HepG2 (cell line): ENCODE measurements around the gene ADCY10. TPM values are rescaled to one million over a fixed set of nuclear protein-coding genes. Genes with fewer than 3 reads are reported as not detected.

Source experiments
- ATAC-seq: fragments of 200-7000 bp; cut with Tn5 transposase; 3 replicates; pipeline ENCODE4 v1.9.1; 2020; ENCODE audit warnings: mild to moderate bottlenecking, moderate library complexity
- BruUV-seq: library from RNA; stranded (reverse); fragments of 400-500 nt; replicated peaks from 2 replicates; lab custom pipeline; 2021; lab: Mats Ljungman, UMichigan
- CTCF ChIA-PET: fragments of 300-600 bp; formaldehyde crosslinking; extraction: SDS; loops from one replicate; lab custom pipeline; 2021; ENCODE audit warnings: low total read pairs, inconsistent platforms, low intra/inter-chr PET ratio; lab: Yijun Ruan, JAX
- POLR2A ChIA-PET: fragments of 350-600 bp; sonication (Branson Sonifier 250); formaldehyde crosslinking; loops from one replicate; lab custom pipeline; 2020; ENCODE audit warnings: antibody characterized with exemption, inconsistent platforms; lab: Yijun Ruan, JAX
- DNase-seq: peaks from one replicate; pipeline ENCODE4 v3.0.0-alpha.2; 2015; ENCODE audit warnings: low spot score
- FAIRE-seq: peaks from 3 replicates; lab custom pipeline; 2011; peaks lifted over from hg19 to GRCh38; lab: Jason Lieb, UNC
- H2AFZ ChIP-seq: one replicate; pipeline ENCODE4 v1.6.1; 2011; ENCODE audit warnings: low read length, inconsistent platforms
- H3K27ac ChIP-seq: fragments of 300-600 bp; 3 replicates; pipeline ENCODE4 v1.8.0; 2011; ENCODE audit warnings: mixed run types, mild to moderate bottlenecking, mixed read lengths, low read length, inconsistent platforms; ENCODE audit not compliant: insufficient read depth; ENCODE audit errors: extremely low read length
- H3K27me3 ChIP-seq, 2 experiments: fragments of 200-600 bp in 1 of 2; 2 replicates in 1 of 2; 3 replicates in 1 of 2; pipeline versions ENCODE4 v1.6.0 to v1.8.0; 2011; ENCODE audit warnings: low read length in 2 of 2, mild to moderate bottlenecking in 2 of 2, moderate library complexity in 2 of 2, inconsistent platforms in 1 of 2; ENCODE audit not compliant: insufficient read depth in 2 of 2, control insufficient read depth in 1 of 2
- H3K36me3 ChIP-seq, 2 experiments: fragments of 200-600 bp in 1 of 2; replicated peaks in 1 of 2; 2 replicates in 1 of 2; 3 replicates in 1 of 2; pipeline versions ENCODE4 v1.5.1 to v1.8.0; 2011; ENCODE audit warnings: low read length in 2 of 2, inconsistent platforms in 1 of 2; ENCODE audit not compliant: insufficient read depth in 2 of 2, control insufficient read depth in 1 of 2
- H3K4me1 ChIP-seq: 2 replicates; pipeline ENCODE4 v1.5.1; 2012; ENCODE audit warnings: low read length, inconsistent platforms; ENCODE audit not compliant: insufficient read depth
- H3K4me2 ChIP-seq: 2 replicates; pipeline ENCODE4 v1.6.0; 2011; ENCODE audit warnings: low read depth, low read length, inconsistent platforms
- H3K4me3 ChIP-seq, 3 experiments: fragments of 200-600 bp in 1 of 3; sonication (generic), shearing (Covaris generic) in 1 of 3; replicated peaks in 1 of 3; 2 replicates each; pipeline ENCODE4 v1.5.1; 2011 to 2016; ENCODE audit warnings: low read length in 3 of 3, inconsistent platforms in 2 of 3, low read depth in 2 of 3, mild to moderate bottlenecking in 2 of 3, control low read depth in 1 of 3, mixed read lengths in 1 of 3; ENCODE audit not compliant: insufficient read depth in 1 of 3
- H3K79me2 ChIP-seq: one replicate; pipeline ENCODE4 v1.6.1; 2011; ENCODE audit warnings: low read length, inconsistent platforms; ENCODE audit not compliant: insufficient read depth
- H3K9ac ChIP-seq: 2 replicates; pipeline ENCODE4 v1.6.0; 2011; ENCODE audit warnings: mild to moderate bottlenecking, low read depth, low read length, inconsistent platforms; ENCODE audit not compliant: insufficient read depth
- H3K9me3 ChIP-seq: 2 replicates; pipeline ENCODE4 v1.5.1; 2012; ENCODE audit warnings: mild to moderate bottlenecking, low read length
- H4K20me1 ChIP-seq: 2 replicates; pipeline ENCODE4 v1.6.0; 2011; ENCODE audit warnings: inconsistent platforms, mild to moderate bottlenecking, low read length, moderate library complexity; ENCODE audit not compliant: insufficient read depth
- ATF7 ChIP-seq, 2 experiments: fragments of 450-650 bp in 1 of 2; sonication (generic) in 1 of 2; formaldehyde crosslinking in 1 of 2; IDR thresholded peaks; 2 replicates each; pipeline versions ENCODE4 v1.4.0 to v1.6.1; 2016 to 2020; ENCODE audit warnings: antibody characterized with exemption in 1 of 2, mild to moderate bottlenecking in 1 of 2, missing genetic modification reagents in 1 of 2
- JUN ChIP-seq: sonication (generic); formaldehyde crosslinking; IDR thresholded peaks from 2 replicates; pipeline ENCODE4 v1.4.0; 2020; ENCODE audit warnings: mild to moderate bottlenecking, missing genetic modification reagents
- KDM3A ChIP-seq: IDR thresholded peaks from 2 replicates; pipeline ENCODE4 v1.6.1; 2018; ENCODE audit warnings: low read depth, missing compliant biosample characterization
- KDM6A ChIP-seq: IDR thresholded peaks from 2 replicates; pipeline ENCODE4 v1.6.1; 2016; ENCODE audit warnings: low read depth
- NONO ChIP-seq, 2 experiments: fragments of 450-650 bp in 1 of 2; sonication (generic) in 1 of 2; formaldehyde crosslinking in 1 of 2; IDR thresholded peaks in 1 of 2; conservative IDR thresholded peaks in 1 of 2; 2 replicates each; pipeline versions ENCODE4 v1.6.1 to v1.8.0; 2017 to 2022; ENCODE audit warnings: mild to moderate bottlenecking in 1 of 2, missing genetic modification reagents in 1 of 2, moderate library complexity in 1 of 2
- POLR2AphosphoS2 ChIP-seq: IDR thresholded peaks from 2 replicates; pipeline ENCODE4 v1.6.1; 2011; ENCODE audit warnings: low read depth, low read length, improper control_type of control experiment
- SAFB2 ChIP-seq: sonication (generic); formaldehyde crosslinking; IDR thresholded peaks from 2 replicates; pipeline ENCODE4 v1.5.1; 2020; ENCODE audit warnings: missing genetic modification reagents, low read depth, mild to moderate bottlenecking, borderline replicate concordance
- SIN3B ChIP-seq: fragments of 150-350 bp; IDR thresholded peaks from 2 replicates; pipeline ENCODE4 v1.6.1; 2014; ENCODE audit warnings: low read length
- STAG1 ChIP-seq: sonication (generic); formaldehyde crosslinking; IDR thresholded peaks from 2 replicates; pipeline ENCODE4 v1.4.0; 2020; ENCODE audit warnings: missing genetic modification reagents
- WGBS: methylation state at CpG from one replicate; pipeline ENCODE4 v1.1.6; 2017; ENCODE audit warnings: low lambda C conversion rate; 5-methylcytosine and 5-hydroxymethylcytosine counted together
- in situ Hi-C: cut with HindIII; loops from 2 replicates; pipeline ENCODE4 v1.10.0; 2017; ENCODE audit warnings: low pct_unique_long_range_greater_than_20kb; ENCODE audit not compliant: extremely low pct_ligation_motif_present
- intact Hi-C: fragments of 100-400 bp; cut with micrococcal nuclease; formaldehyde crosslinking; loops from one replicate; pipeline ENCODE4 v1.10.0; 2022; ENCODE audit not compliant: unreplicated experiment
- polyA plus RNA-seq, 8 experiments: library from polyadenylated mRNA; depleted of rRNA in 3 of 8; stranded (reverse) in 7 of 8; unstranded in 1 of 8; fragments of >200 nt; fragmentation: Illumina TruSeq in 4 of 8; extraction: Trizol in 4 of 8; gene quantifications; 2 replicates each; pipeline versions ENCODE4 v1.2.1 to v1.2.3, GENCODE V29; 2011 to 2016; ENCODE audit warnings: low read depth in 4 of 8, missing spikeins in 1 of 8, mixed read lengths in 1 of 8; ENCODE audit not compliant: insufficient read depth in 1 of 8
- total RNA-seq, 5 experiments: library from RNA; depleted of rRNA; stranded (reverse); fragments of >200 nt; fragmentation: Illumina TruSeq; extraction: Trizol; gene quantifications; 2 replicates each; pipeline ENCODE4 v1.2.3, GENCODE V29; 2016; ENCODE audit warnings: low read depth in 1 of 5
- TF ChIP-seq, protein P1 (sequence below): sonication (generic); formaldehyde crosslinking; IDR thresholded peaks from 2 replicates; pipeline ENCODE4 v1.5.0; 2020; ENCODE audit warnings: missing genetic modification reagents

Gene ADCY10
- total and polyA plus RNA-seq, 2 of the 13 experiments (the other 11 are each of a cell fraction or from before 2014, with no cell fraction given): 0.02 to 0.03 TPM

DNA sequence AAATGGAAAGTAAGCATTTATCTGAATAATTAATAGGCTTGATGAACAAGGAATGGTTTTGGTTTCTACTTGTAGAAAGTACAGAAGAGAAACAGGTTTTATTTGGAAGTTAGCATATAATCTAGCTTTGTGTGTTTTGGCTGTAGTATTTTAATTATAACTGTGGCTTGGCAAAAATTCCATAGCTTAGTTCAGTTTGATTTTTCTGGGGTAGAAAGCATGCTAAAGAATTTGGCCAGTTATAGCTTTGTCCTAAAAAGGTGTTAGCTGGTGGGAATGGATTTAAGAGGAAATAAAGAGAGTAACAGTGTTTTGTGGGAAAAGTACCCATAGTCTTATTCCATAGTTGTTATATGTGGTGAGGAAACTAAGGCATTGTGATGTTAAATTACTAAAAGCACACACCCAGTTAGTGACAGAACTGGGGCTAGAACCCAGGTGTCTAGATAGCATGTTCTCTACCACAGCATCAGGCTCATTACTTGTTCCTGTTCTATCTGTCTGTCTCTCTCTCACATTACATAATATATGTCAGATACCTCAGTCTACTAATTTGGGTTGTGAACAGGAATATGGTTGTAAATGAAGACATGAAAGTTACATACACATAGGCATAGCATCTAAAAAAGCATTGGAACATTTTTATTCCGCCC, 137.2 kb downstream of the ADCY10 start (continued):
- no peak for TF ChIP-seq NONO (IDR thresholded peaks at IDR 0.05)
- no peak for TF ChIP-seq NONO (CRISPR knock-in tag; conservative IDR thresholded peaks at IDR 0.05)
- no peak for TF ChIP-seq KDM3A
- no peak for TF ChIP-seq ATF7 (IDR thresholded peaks at IDR 0.05)
- no peak for TF ChIP-seq ATF7 (CRISPR knock-in tag; IDR thresholded peaks at IDR 0.05)
- TF ChIP-seq STAG1 (CRISPR knock-in tag): no peak
- TF ChIP-seq, all 625 proteins: peak for 0

- CTCF ChIA-PET: no interaction called here
- Histone ChIP-seq H3K9ac (no peak overlapping the region), H3K27me3 (no peaks in the 10 kb centered on the region), H3K4me1 (no peaks in the 10 kb centered on the region), H3K4me2 (no peak overlapping the region), H2AFZ (no peak overlapping the region), H3K79me2 (no peaks in the 10 kb centered on the region), H3K36me3 (peaks cover 4 to 57% of the 10 kb centered on the region in 2 experiments), H4K20me1 (no peaks in the 10 kb centered on the region), H3K27ac (no peak overlapping the region), H3K4me3 (no peak overlapping the region), H3K9me3 (no peaks in the 10 kb centered on the region)
- FAIRE-seq (no peak), ATAC-seq (no peak), DNase-seq (no peak)
- in situ Hi-C loops: no loop called here
- intact Hi-C loops: no loop called here
- no TSS peak for BruUV-seq
- POLR2A ChIA-PET: no interaction called here
- TF ChIP-seq SAFB2 (no peak), KDM6A (CRISPR knock-in tag) (no peak), SIN3B (no peak), JUN (CRISPR knock-in tag) (no peak), POLR2AphosphoS2 (no peak)
- TF ChIP-seq, protein P1, sequence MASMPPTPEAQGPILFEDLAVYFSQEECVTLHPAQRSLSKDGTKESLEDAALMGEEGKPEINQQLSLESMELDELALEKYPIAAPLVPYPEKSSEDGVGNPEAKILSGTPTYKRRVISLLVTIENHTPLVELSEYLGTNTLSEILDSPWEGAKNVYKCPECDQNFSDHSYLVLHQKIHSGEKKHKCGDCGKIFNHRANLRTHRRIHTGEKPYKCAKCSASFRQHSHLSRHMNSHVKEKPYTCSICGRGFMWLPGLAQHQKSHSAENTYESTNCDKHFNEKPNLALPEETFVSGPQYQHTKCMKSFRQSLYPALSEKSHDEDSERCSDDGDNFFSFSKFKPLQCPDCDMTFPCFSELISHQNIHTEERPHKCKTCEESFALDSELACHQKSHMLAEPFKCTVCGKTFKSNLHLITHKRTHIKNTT: no peak
- 96% methylated on average over 1 of the region's 1 CpG for WGBS
Observed at GRCh38 chr1:167776151-167776550, 137.8 kb downstream of the ADCY10 start.
